AG10803 (cell line): ENCODE data around the gene NUP210L.

Source experiments
- DNase-seq: peaks from one replicate; pipeline ENCODE4 v3.0.0; 2010; ENCODE audit warnings: low read depth
- H3K4me3 ChIP-seq: 2 replicates; pipeline ENCODE4 v1.5.1; 2011; ENCODE audit warnings: mild to moderate bottlenecking, low read length, control low read depth
- TF ChIP-seq, protein P1 (sequence below): conservative IDR thresholded peaks from 2 replicates; pipeline ENCODE4 v1.5.1; 2011; ENCODE audit warnings: mild to moderate bottlenecking, low read length, control low read depth, inconsistent platforms

NUP210L gene

GRCh38 chr1:154186852-154187501 lies 32.1 kb upstream of the NUP210L start:
- TF ChIP-seq, protein P1, sequence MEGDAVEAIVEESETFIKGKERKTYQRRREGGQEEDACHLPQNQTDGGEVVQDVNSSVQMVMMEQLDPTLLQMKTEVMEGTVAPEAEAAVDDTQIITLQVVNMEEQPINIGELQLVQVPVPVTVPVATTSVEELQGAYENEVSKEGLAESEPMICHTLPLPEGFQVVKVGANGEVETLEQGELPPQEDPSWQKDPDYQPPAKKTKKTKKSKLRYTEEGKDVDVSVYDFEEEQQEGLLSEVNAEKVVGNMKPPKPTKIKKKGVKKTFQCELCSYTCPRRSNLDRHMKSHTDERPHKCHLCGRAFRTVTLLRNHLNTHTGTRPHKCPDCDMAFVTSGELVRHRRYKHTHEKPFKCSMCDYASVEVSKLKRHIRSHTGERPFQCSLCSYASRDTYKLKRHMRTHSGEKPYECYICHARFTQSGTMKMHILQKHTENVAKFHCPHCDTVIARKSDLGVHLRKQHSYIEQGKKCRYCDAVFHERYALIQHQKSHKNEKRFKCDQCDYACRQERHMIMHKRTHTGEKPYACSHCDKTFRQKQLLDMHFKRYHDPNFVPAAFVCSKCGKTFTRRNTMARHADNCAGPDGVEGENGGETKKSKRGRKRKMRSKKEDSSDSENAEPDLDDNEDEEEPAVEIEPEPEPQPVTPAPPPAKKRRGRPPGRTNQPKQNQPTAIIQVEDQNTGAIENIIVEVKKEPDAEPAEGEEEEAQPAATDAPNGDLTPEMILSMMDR, result no peak
- H3K4me3 ChIP-seq, result no peak overlapping the region
- DNase-seq, result no peak

- no peak overlapping the region for H3K4me3 ChIP-seq
- TF ChIP-seq, protein P1, result peak; percentile 39
- DNase-seq, result peak; percentile 34
These were observed 31.3 kb upstream of the NUP210L start for GRCh38 chr1:154186177-154186576.

- H3K4me3 ChIP-seq, result peak overlapping the region; percentile 99
- TF ChIP-seq, protein P1, result no peak
- DNase-seq, result peak; percentile 91
These were observed 28.4 kb upstream of the NUP210L start for GRCh38 chr1:154183046-154183915.

- H3K4me3 ChIP-seq, result peak overlapping the region; percentile 99
These were observed 27.6 kb upstream of the NUP210L start for GRCh38 chr1:154182344-154183045.

DNA sequence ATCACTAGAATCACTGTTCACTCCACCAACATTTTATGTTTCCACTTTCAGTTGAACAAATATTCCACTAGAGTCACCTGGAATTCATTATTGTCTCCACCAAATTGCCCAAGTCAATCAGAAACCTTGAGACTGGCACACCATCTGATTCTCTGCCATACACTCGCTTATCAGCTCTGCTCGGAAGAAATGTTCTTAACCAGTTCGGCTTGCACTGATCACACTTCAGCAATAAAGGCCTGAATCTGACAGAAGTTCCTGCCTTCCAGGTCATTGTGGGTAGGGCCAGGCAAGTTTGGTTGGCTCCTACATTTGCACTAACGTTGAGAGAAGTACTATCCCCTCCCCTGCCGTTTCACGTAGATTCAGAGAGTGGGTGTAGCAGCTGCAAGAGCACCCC lies 27.1 kb upstream of the NUP210L start:
- peak overlapping the region; percentile 99 for H3K4me3 ChIP-seq
- no peak for DNase-seq
- TF ChIP-seq, protein P1, result no peak

More at GRCh38 chr1:154182344-154183045, 27.6 kb upstream of the NUP210L start:
- TF ChIP-seq, protein P1, result no peak
- DNase-seq, result peak; percentile 68

DNA sequence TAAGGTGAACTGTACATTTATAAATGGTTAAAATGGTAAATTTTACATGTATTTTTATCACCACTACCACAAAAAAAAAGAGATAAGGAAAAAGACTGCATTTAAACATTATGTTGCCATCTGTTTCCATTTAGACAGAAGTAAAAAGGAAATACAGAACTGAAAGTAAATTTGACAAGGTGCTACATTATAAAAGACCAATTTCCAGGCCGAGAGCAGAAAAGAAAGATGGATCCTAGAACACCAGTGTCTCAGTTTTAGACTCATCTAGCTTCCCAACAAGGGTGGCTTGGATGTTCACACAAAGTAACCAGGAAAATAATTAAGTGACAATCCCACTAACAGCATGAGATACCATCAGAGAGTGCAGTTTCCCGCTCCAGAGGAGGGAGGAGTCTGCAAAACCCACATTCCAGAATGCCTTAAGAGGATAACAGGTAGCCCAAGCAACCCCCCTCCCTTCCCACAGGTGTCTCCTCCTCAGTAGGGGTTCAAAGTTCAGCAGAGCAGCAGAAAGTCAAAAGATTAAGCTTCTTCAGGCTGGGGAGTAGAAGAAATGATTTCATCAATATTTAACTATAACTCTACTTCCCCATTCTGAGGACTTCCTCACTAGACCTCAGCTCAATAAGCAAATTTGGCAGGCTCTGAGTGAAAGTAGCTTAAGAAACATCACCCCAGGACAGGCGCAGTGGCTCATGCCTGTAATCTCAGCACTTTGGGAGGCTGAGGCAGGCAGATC lies 25.2 kb upstream of the NUP210L start:
- DNase-seq, result no peak
- no peak overlapping the region for H3K4me3 ChIP-seq
- TF ChIP-seq, protein P1, result no peak
